DOHH2 (cell line): ENCODE measurements around the gene GABPB1.
"Not testable (repeated sequence)": the region's sequence is repeated elsewhere in the genome, so short reads cannot be mapped to it uniquely, and the experiment has no call there.

Experiments used
- H3F3A ChIP-seq: fragments of 200-600 bp; sonication (generic), shearing (Covaris generic); 2 replicates; pipeline ENCODE4 v1.6.0; 2016; ENCODE audit warnings: antibody characterized with exemption, mild to moderate bottlenecking; ENCODE audit not compliant: control insufficient read depth, insufficient read depth
- H3K27ac ChIP-seq: fragments of 200-600 bp; sonication (generic); 2 replicates; pipeline ENCODE4 v1.5.1; 2014; ENCODE audit warnings: low read depth, mild to moderate bottlenecking, low read length, moderate library complexity
- H3K27me3 ChIP-seq: fragments of 200-600 bp; sonication (generic); 2 replicates; pipeline ENCODE4 v1.6.1; 2014; ENCODE audit warnings: mild to moderate bottlenecking, low read length, mixed read lengths; ENCODE audit not compliant: control insufficient read depth
- H3K36me3 ChIP-seq: fragments of 200-600 bp; sonication (generic); 2 replicates; pipeline ENCODE4 v1.6.1; 2014; ENCODE audit warnings: mild to moderate bottlenecking, low read length, moderate library complexity, mixed read lengths; ENCODE audit not compliant: control insufficient read depth
- H3K4me1 ChIP-seq: fragments of 200-600 bp; sonication (generic); 2 replicates; pipeline ENCODE4 v1.6.1; 2014; ENCODE audit warnings: mild to moderate bottlenecking, low read length, mixed read lengths; ENCODE audit not compliant: control insufficient read depth
- H3K4me2 ChIP-seq: fragments of 200-600 bp; sonication (generic); 2 replicates; pipeline ENCODE4 v1.6.0; 2014; ENCODE audit warnings: mild to moderate bottlenecking, low read length, moderate library complexity
- H3K4me3 ChIP-seq: fragments of 200-600 bp; sonication (generic); 2 replicates; pipeline ENCODE4 v1.5.1; 2014; ENCODE audit warnings: mild to moderate bottlenecking, low read length, mixed read lengths
- H3K79me2 ChIP-seq: fragments of 200-600 bp; sonication (generic); 2 replicates; pipeline ENCODE4 v1.6.1; 2014; ENCODE audit warnings: mild to moderate bottlenecking, low read length, mixed read lengths; ENCODE audit not compliant: control insufficient read depth
- H3K9me2 ChIP-seq: fragments of 200-600 bp; sonication (generic); replicated peaks from 2 replicates; pipeline ENCODE4 v1.6.1; 2014; ENCODE audit warnings: mild to moderate bottlenecking, low read length, mixed read lengths; ENCODE audit not compliant: control insufficient read depth
- H3K9me3 ChIP-seq: fragments of 200-600 bp; sonication (generic); 2 replicates; pipeline ENCODE4 v1.6.1; 2014; ENCODE audit warnings: antibody characterized with exemption, low read length, mixed read lengths; ENCODE audit not compliant: control insufficient read depth, insufficient read depth
- H4K20me1 ChIP-seq: fragments of 200-600 bp; sonication (generic); 2 replicates; pipeline ENCODE4 v1.6.0; 2014; ENCODE audit warnings: low read depth, mild to moderate bottlenecking, antibody characterized with exemption, low read length, moderate library complexity; ENCODE audit not compliant: control insufficient read depth, insufficient read depth
- CTCF ChIP-seq: fragments of 200-600 bp; sonication (generic); IDR thresholded peaks from one replicate; pipeline ENCODE4 v1.5.1; 2014; ENCODE audit warnings: antibody characterized with exemption, mild to moderate bottlenecking, low read depth, low read length; ENCODE audit not compliant: poor library complexity, severe bottlenecking
- EZH2phosphoT487 ChIP-seq: fragments of 200-600 bp; sonication (generic); IDR thresholded peaks from 2 replicates; pipeline ENCODE4 v1.6.1; 2017; ENCODE audit warnings: borderline replicate concordance, mild to moderate bottlenecking, antibody characterized with exemption, low read length, moderate library complexity, mixed read lengths

GABPB1 gene

DNA sequence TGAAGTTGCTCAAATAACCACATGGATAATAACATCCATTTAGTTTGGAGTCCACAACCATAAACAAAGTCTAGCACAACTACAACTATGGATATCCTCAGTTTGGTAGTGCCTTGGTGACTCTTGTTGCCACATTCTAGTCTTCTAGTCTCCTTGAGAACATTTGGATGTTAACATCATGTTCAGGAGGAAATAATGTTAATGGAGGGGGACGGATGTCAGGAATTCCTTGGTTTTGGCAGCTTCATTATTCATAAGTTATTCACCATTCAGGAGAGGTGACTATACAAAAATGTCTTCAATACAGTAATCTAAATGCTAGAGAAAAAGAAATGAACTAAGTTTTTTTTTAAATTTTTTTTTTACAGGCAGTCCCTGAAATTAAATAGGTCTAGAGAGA, 26.4 kb upstream of the GABPB1 start:
- H3K36me3 ChIP-seq, result no peaks in the 10 kb centered on the region
- no peaks in the 10 kb centered on the region for H3K79me2 ChIP-seq
- H3F3A ChIP-seq, result 0 out of 2 replicates have a peak, but pooled peaks cover 4% of the 10 kb centered on the region
- no peaks in the 10 kb centered on the region for H4K20me1 ChIP-seq
- H3K4me1 ChIP-seq, result peaks cover 9% of the 10 kb centered on the region
- no peaks in the 10 kb centered on the region for H3K9me2 ChIP-seq
- H3K9me3 ChIP-seq, result no peaks in the 10 kb centered on the region
- no peak overlapping the region for H3K27ac ChIP-seq
- TF ChIP-seq EZH2phosphoT487 (no peak), CTCF (no peak)
- no peak overlapping the region for H3K4me3 ChIP-seq
- H3K27me3 ChIP-seq, result no peaks in the 10 kb centered on the region
- H3K4me2 ChIP-seq, result no peak overlapping the region

- Histone ChIP-seq H3K27ac (no peak overlapping the region), H3K9me2 (no peaks in the 10 kb centered on the region), H3K27me3 (no peaks in the 10 kb centered on the region), H3K4me3 (no peak overlapping the region), H3K4me2 (no peak overlapping the region), H3K36me3 (no peaks in the 10 kb centered on the region), H3F3A (0 out of 2 replicates have a peak, but pooled peaks cover 4% of the 10 kb centered on the region), H3K4me1 (peaks cover 9% of the 10 kb centered on the region), H3K9me3 (no peaks in the 10 kb centered on the region), H4K20me1 (no peaks in the 10 kb centered on the region), H3K79me2 (no peaks in the 10 kb centered on the region)
- TF ChIP-seq CTCF, result no peak
- TF ChIP-seq EZH2phosphoT487, result no peak
Observed at GRCh38 chr15:50380089-50380488, 25.1 kb upstream of the GABPB1 start.

DNA sequence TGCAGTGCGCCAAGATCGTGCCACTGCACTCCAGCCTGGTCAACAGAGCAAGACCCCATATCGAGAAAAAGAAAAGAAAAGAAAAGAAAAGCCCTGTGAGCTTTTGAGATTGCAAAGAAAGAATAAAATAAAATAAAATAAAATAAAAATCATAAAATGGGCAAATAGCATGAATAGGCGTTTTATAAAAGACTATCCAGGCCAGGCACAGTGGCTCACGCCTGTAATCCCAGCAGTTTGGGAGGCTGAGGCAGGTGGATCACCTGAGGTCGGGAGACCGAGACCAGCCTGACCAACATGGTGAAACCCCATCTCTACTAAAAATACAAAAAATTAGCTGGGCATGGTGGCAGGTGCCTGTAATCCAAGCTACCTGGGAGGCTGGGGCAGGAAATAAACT, 24.4 kb upstream of the GABPB1 start:
- H3K27ac ChIP-seq, H3K4me2 ChIP-seq, H3K9me2 ChIP-seq, H3K79me2 ChIP-seq, H3K4me1 ChIP-seq, H4K20me1 ChIP-seq, H3K9me3 ChIP-seq, H3K27me3 ChIP-seq, H3K36me3 ChIP-seq, H3F3A ChIP-seq, H3K4me3 ChIP-seq: not testable (repeated sequence)

GRCh38 chr15:50378776-50379175, 23.8 kb upstream of the GABPB1 start:
- no peaks in the 10 kb centered on the region for H3K27me3 ChIP-seq
- H3F3A ChIP-seq, result 0 out of 2 replicates have a peak, but pooled peaks cover 4% of the 10 kb centered on the region
- no peaks in the 10 kb centered on the region for H3K36me3 ChIP-seq
- peaks cover 9% of the 10 kb centered on the region for H3K4me1 ChIP-seq
- H4K20me1 ChIP-seq, result no peaks in the 10 kb centered on the region
- H3K27ac ChIP-seq, result no peak overlapping the region
- no peaks in the 10 kb centered on the region for H3K9me3 ChIP-seq
- H3K9me2 ChIP-seq, result no peaks in the 10 kb centered on the region
- H3K4me3 ChIP-seq, result no peak overlapping the region
- no peaks in the 10 kb centered on the region for H3K79me2 ChIP-seq
- H3K4me2 ChIP-seq, result no peak overlapping the region
- TF ChIP-seq EZH2phosphoT487 (no peak), CTCF (no peak)
